Adrenal gland (tissue), 5 donors: ENCODE data around the gene VAMP5.

Source experiments
- POLR2A ChIP-seq, 2 donors: fragments of 450-650 bp; IDR thresholded peaks; one replicate each; pipeline ENCODE4 v1.6.1; 2017; ENCODE audit warnings: antibody characterized with exemption in 2 of 2, mild to moderate bottlenecking in 2 of 2, moderate library complexity in 1 of 2
- TF ChIP-seq, protein P1 (sequence below), 6 experiments: fragments of 450-650 bp in 4 of 6; fragments of 200-600 bp in 2 of 6; sonication (generic) in 1 of 6; IDR thresholded peaks; 1 replicate in 5 of 6; 2 replicates in 1 of 6; pipeline versions ENCODE4 v1.5.1 to v1.8.0; 2016 to 2021; ENCODE audit warnings: antibody characterized with exemption in 6 of 6, mild to moderate bottlenecking in 2 of 6, moderate library complexity in 1 of 6
- donor health status: DM: no; HTN: no; CAD: no.

GRCh38 chr2:85619617-85620016, 35.4 kb downstream of the VAMP5 start:
- TF ChIP-seq, protein P1, sequence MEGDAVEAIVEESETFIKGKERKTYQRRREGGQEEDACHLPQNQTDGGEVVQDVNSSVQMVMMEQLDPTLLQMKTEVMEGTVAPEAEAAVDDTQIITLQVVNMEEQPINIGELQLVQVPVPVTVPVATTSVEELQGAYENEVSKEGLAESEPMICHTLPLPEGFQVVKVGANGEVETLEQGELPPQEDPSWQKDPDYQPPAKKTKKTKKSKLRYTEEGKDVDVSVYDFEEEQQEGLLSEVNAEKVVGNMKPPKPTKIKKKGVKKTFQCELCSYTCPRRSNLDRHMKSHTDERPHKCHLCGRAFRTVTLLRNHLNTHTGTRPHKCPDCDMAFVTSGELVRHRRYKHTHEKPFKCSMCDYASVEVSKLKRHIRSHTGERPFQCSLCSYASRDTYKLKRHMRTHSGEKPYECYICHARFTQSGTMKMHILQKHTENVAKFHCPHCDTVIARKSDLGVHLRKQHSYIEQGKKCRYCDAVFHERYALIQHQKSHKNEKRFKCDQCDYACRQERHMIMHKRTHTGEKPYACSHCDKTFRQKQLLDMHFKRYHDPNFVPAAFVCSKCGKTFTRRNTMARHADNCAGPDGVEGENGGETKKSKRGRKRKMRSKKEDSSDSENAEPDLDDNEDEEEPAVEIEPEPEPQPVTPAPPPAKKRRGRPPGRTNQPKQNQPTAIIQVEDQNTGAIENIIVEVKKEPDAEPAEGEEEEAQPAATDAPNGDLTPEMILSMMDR (IDR thresholded peaks at IDR 0.05), result no peak
- no peak for TF ChIP-seq POLR2A (IDR thresholded peaks at IDR 0.05)
